HCT116 (cell line): Measurements from ENCODE around the gene ATP6V0B. TPM values are rescaled to one million over a fixed set of nuclear protein-coding genes. Genes with fewer than 3 reads are reported as not detected.
A peak's percentile ranks its signal among the peaks of the same experiment; 100 is the strongest.

Experiments
- ATAC-seq: fragments of 200-7000 bp; cut with Tn5 transposase; 2 replicates; pipeline ENCODE4 v1.9.1; 2020; ENCODE audit warnings: mild to moderate bottlenecking, moderate library complexity
- Bru-seq: library from RNA; stranded (reverse); fragments of 400-500 nt; gene quantifications from one replicate; lab custom pipeline; 2021; lab: Mats Ljungman, UMichigan
- BruChase-seq, 2 experiments: library from RNA; stranded (reverse); fragments of 400-500 nt; gene quantifications; one replicate each; lab custom pipeline; 2021; lab: Mats Ljungman, UMichigan
- BruUV-seq: library from RNA; stranded (reverse); fragments of 400-500 nt; replicated peaks from 2 replicates; lab custom pipeline; 2021; lab: Mats Ljungman, UMichigan
- CTCF ChIA-PET: fragments of 300-600 bp; sonication (Branson Sonifier 250); formaldehyde crosslinking; loops from one replicate; lab custom pipeline; 2021; ENCODE audit warnings: antibody characterized with exemption; lab: Charles Lee
- POLR2A ChIA-PET: fragments of 300-600, 350-600 bp; sonication (Branson Sonifier 250); formaldehyde crosslinking; loops from one replicate; lab custom pipeline; 2021; ENCODE audit warnings: antibody characterized with exemption; lab: Charles Lee
- RAD21 ChIA-PET, 2 experiments: fragments of 300-600 bp; sonication (Branson Sonifier 250); formaldehyde crosslinking; loops; one replicate each; lab custom pipeline; 2023; ENCODE audit warnings: low total read pairs in 2 of 2; ENCODE audit not compliant: uncharacterized antibody in 2 of 2, unreplicated experiment in 2 of 2, low non-redundant PET in 1 of 2; lab: Charles Lee
- DNase-seq: peaks from one replicate; pipeline ENCODE4 v3.0.0-alpha.2; 2010; ENCODE audit warnings: low read depth, low spot score
- H2AFZ ChIP-seq: fragments of 200-600 bp; shearing (Covaris generic), sonication (generic); 2 replicates; pipeline ENCODE4 v1.6.1; 2017; ENCODE audit warnings: low read depth, mixed run types, mixed read lengths, antibody characterized with exemption, low read length; ENCODE audit not compliant: poor library complexity, severe bottlenecking
- H3K27ac ChIP-seq: 2 replicates; pipeline ENCODE4 v1.5.1; 2012; ENCODE audit warnings: low read depth, low read length
- H3K27me3 ChIP-seq: fragments of 200-600 bp; sonication (generic); 2 replicates; pipeline ENCODE4 v1.6.1; 2016; ENCODE audit warnings: mixed run types, low read length, mixed read lengths; ENCODE audit not compliant: insufficient read depth
- H3K36me3 ChIP-seq, 2 experiments: fragments of 200-500 bp in 1 of 2; fragments of 200-600 bp in 1 of 2; sonication (Bioruptor generic) in 1 of 2; sonication (generic) in 1 of 2; 2 replicates each; pipeline versions ENCODE4 v1.5.1 to v1.6.1; 2014 to 2016; ENCODE audit warnings: low read length in 2 of 2, inconsistent platforms in 1 of 2, mixed read lengths in 1 of 2, mixed run types in 1 of 2; ENCODE audit not compliant: insufficient read depth in 2 of 2, control insufficient read depth in 1 of 2
- H3K4me1 ChIP-seq, 2 experiments: fragments of 200-600 bp in 1 of 2; sonication (generic) in 1 of 2; 2 replicates each; pipeline versions ENCODE4 v1.5.1 to v1.6.1; 2012 to 2017; ENCODE audit warnings: low read length in 2 of 2, inconsistent platforms in 1 of 2, mild to moderate bottlenecking in 1 of 2, mixed read lengths in 1 of 2, mixed run types in 1 of 2, moderate library complexity in 1 of 2; ENCODE audit not compliant: insufficient read depth in 2 of 2, control insufficient read depth in 1 of 2
- H3K4me2 ChIP-seq: fragments of 200-600 bp; sonication (generic); 2 replicates; pipeline ENCODE4 v1.6.1; 2017; ENCODE audit warnings: mixed run types, low read length, mixed read lengths
- H3K4me3 ChIP-seq, 2 experiments: fragments of 200-600 bp in 1 of 2; sonication (generic) in 1 of 2; replicated peaks in 1 of 2; 2 replicates each; pipeline ENCODE4 v1.5.1; 2011 to 2016; ENCODE audit warnings: low read length in 2 of 2, control low read depth in 1 of 2, low read depth in 1 of 2, mild to moderate bottlenecking in 1 of 2, mixed read lengths in 1 of 2, mixed run types in 1 of 2
- H3K79me2 ChIP-seq: fragments of 200-600 bp; sonication (generic); 2 replicates; pipeline ENCODE4 v1.6.1; 2017; ENCODE audit warnings: mild to moderate bottlenecking, mixed run types, low read length, moderate library complexity, mixed read lengths; ENCODE audit not compliant: insufficient read depth
- H3K9ac ChIP-seq: fragments of 200-600 bp; sonication (generic); 2 replicates; pipeline ENCODE4 v1.6.1; 2016; ENCODE audit warnings: low read length, mixed read lengths
- H3K9me2 ChIP-seq: fragments of 200-600 bp; sonication (generic), shearing (Covaris generic); 2 replicates; pipeline ENCODE4 v1.6.1; 2017; ENCODE audit warnings: mixed run types, mild to moderate bottlenecking, moderate library complexity; ENCODE audit not compliant: insufficient read depth
- H3K9me3 ChIP-seq, 2 experiments: fragments of 200-500 bp in 1 of 2; fragments of 200-600 bp in 1 of 2; sonication (Bioruptor generic) in 1 of 2; sonication (generic) in 1 of 2; 2 replicates each; pipeline ENCODE4 v1.6.1; 2014 to 2017; ENCODE audit warnings: low read length in 2 of 2, mixed read lengths in 2 of 2, inconsistent platforms in 1 of 2, low read depth in 1 of 2, mild to moderate bottlenecking in 1 of 2, mixed run types in 1 of 2, moderate library complexity in 1 of 2; ENCODE audit not compliant: control insufficient read depth in 1 of 2, insufficient read depth in 1 of 2
- H4K20me1 ChIP-seq: fragments of 200-600 bp; sonication (generic), shearing (Covaris generic); 2 replicates; pipeline ENCODE4 v1.6.1; 2017; ENCODE audit warnings: mixed run types, mild to moderate bottlenecking, moderate library complexity; ENCODE audit not compliant: insufficient read depth
- ELF1 ChIP-seq: IDR thresholded peaks from 2 replicates; pipeline ENCODE4 v1.6.1; 2012; ENCODE audit warnings: low read depth, borderline replicate concordance
- FOSL1 ChIP-seq: IDR thresholded peaks from 2 replicates; pipeline ENCODE4 v1.6.1; 2012; ENCODE audit warnings: low read depth
- JUND ChIP-seq: IDR thresholded peaks from 2 replicates; pipeline ENCODE4 v1.6.1; 2012
- POLR2A ChIP-seq: IDR thresholded peaks from 2 replicates; pipeline ENCODE4 v1.7.0; 2011; ENCODE audit warnings: borderline replicate concordance; ENCODE audit not compliant: insufficient read depth, insufficient read length; ENCODE audit errors: extremely low read depth
- POLR2AphosphoS5 ChIP-seq: IDR thresholded peaks from 2 replicates; pipeline ENCODE4 v1.6.1; 2011; ENCODE audit warnings: mild to moderate bottlenecking, low read depth, low read length, moderate library complexity
- SIN3A ChIP-seq: IDR thresholded peaks from 2 replicates; pipeline ENCODE4 v1.6.1; 2012; ENCODE audit warnings: low read depth
- TCF7L2 ChIP-seq: IDR thresholded peaks from 2 replicates; pipeline ENCODE4 v1.7.0; 2011; ENCODE audit warnings: borderline replicate concordance, inconsistent platforms; ENCODE audit not compliant: insufficient read depth, insufficient read length; ENCODE audit errors: extremely low read depth
- YY1 ChIP-seq: IDR thresholded peaks from 2 replicates; pipeline ENCODE4 v1.6.1; 2011; ENCODE audit warnings: low read length, low read depth, moderate library complexity, mild to moderate bottlenecking; ENCODE audit not compliant: insufficient replicate concordance; ENCODE audit errors: extremely low read depth
- ZFX ChIP-seq: fragments of 450-650 bp; IDR thresholded peaks from 2 replicates; pipeline ENCODE4 v1.6.1; 2017
- ZNF274 ChIP-seq: fragments of 200-500 bp; sonication (Bioruptor generic); IDR thresholded peaks from 2 replicates; pipeline ENCODE4 v1.6.1; 2014; ENCODE audit warnings: mild to moderate bottlenecking, low read depth, low read length, inconsistent platforms
- intact Hi-C: fragments of 100-400 bp; cut with micrococcal nuclease; formaldehyde crosslinking; loops from 2 replicates; pipeline ENCODE4 v1.10.0; 2022
- long read RNA-seq: library from polyadenylated mRNA; unstranded; transcript quantifications from one replicate; pipeline ENCODE4 v2.0.0, GENCODE V29; 2021; ENCODE audit not compliant: unreplicated experiment
- polyA plus RNA-seq: library from polyadenylated mRNA; unstranded; fragments of >200 nt; gene quantifications from 2 replicates; pipeline ENCODE4 v1.2.1, GENCODE V29; 2012; ENCODE audit warnings: missing spikeins
- total RNA-seq: library from RNA; stranded (reverse); gene quantifications from one replicate; pipeline ENCODE4 v1.2.1, GENCODE V29; 2021; ENCODE audit not compliant: unreplicated experiment

Gene ATP6V0B
- total RNA-seq (122 TPM), Bru-seq, nascent RNA (percentile 82 among the genes with signal in this experiment), BruChase-seq, experiment 1, labeled RNA remaining after a 6-hour chase (percentile 95 among the genes with signal in this experiment), BruChase-seq, experiment 2, labeled RNA remaining after a 2-hour chase (percentile 91 among the genes with signal in this experiment)
- polyA plus RNA-seq = 142 and 154 TPM in 2 replicates
- long read RNA-seq, transcript ATP6V0B-205 (8 exons, 1,298 nt) = major isoform, 95 of 131 reads
- long read RNA-seq, transcript ATP6V0B-201 (7 exons, 944 nt) = minor isoform, 15 of 131 reads
- long read RNA-seq, partial matches to known transcripts = 2 of 131 reads
- long read RNA-seq, other reads (novel, unspliced or antisense) = 19 of 131 reads

DNA sequence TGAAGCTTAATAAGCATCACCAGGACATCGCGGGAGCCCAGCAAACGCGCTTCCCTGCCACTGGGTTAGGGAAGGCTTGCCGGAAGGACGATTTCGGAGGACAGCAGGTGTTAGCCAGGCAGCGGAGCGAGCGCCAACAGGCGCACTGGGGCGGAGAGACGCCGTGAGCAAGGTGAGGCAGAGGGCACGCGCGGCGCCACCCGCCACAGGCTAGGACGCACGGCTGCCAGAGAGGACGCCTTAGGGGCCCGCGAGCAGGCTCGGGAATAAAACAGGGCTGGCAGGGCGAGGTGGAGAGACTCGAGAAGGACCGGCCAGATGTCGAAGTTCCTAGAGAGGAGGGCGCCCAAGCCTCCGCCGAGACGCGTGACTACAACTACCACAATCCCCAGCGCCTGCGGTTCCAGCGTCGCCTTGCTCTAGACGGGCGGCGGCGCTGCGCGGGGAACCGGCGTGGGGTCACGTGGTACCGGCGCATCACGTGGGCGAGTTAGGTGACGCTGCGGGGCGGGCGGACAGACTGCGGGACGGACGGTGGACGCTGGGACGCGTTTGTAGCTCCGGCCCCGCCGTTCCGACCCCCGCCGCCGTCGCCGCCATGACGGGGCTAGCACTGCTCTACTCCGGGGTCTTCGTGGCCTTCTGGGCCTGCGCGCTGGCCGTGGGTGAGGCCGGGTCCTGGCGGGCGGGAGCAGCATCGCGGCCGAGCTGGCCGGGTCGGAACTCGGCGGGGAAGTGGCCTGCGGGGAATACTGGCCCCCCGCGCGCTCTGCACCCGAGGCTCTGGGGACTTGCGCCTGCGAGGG, at the start of gene ATP6V0B:
ATP6V0B (plus strand) TSS at position 518 of the 806 bp plus-strand sequence; CDS start at position 599, 81 bp downstream.
- no TSS peak for BruUV-seq
- Histone ChIP-seq H3K4me3 (peak within 1 kb of the TSS; percentile 92 to 99), H3K9ac (peak within 1 kb of the TSS; percentile 93), H3K79me2 (peaks cover 61% of the 10 kb centered on the region), H3K27ac (peak within 1 kb of the TSS; percentile 80), H3K36me3 (peaks cover 15 to 50% of the 10 kb centered on the region in 2 experiments; a peak in 3 of 4 replicates), H4K20me1 (no peaks in the 10 kb centered on the region), H3K4me1 (peaks cover 22 to 59% of the 10 kb centered on the region in 2 experiments), H3K9me3 (no peaks in the 10 kb centered on the region), H3K27me3 (no peaks in the 10 kb centered on the region), H3K9me2 (no peaks in the 10 kb centered on the region), H3K4me2 (peak within 1 kb of the TSS; percentile 97), H2AFZ (peak within 1 kb of the TSS; percentile 30)
- intact Hi-C loops = no loop called here
- DNase-seq (peak; percentile 87), ATAC-seq (peak; percentile 74)
- CTCF ChIA-PET = interaction anchor here (1.3 to 2.2 kb wide), 3 partner anchors 40 to 211 kb away, joined by 3 to 10 read pairs (median 6); no protein-coding TSS in a partner anchor
- RAD21 ChIA-PET = no interaction called here
- no peak for TF ChIP-seq JUND
- TF ChIP-seq POLR2AphosphoS5 = peak; percentile 91
- peak; percentile 84 for TF ChIP-seq POLR2A
- no peak for TF ChIP-seq ZNF274
- TF ChIP-seq ZFX = peak; percentile 82
- peak; percentile 37 for TF ChIP-seq TCF7L2
- POLR2A ChIA-PET = interaction anchor here (0.6 kb wide), 1 partner anchor 11 kb away, joined by 3 read pairs; no protein-coding TSS in a partner anchor

GRCh38 chr1:43925846-43926245, 48.9 kb upstream of the ATP6V0B start:
- H2AFZ ChIP-seq = no peak overlapping the region
- no peak overlapping the region for H3K9ac ChIP-seq
- H3K27me3 ChIP-seq = no peaks in the 10 kb centered on the region
- TF ChIP-seq ZFX (no peak), JUND (no peak), ELF1 (no peak), SIN3A (no peak), FOSL1 (no peak), YY1 (no peak), POLR2AphosphoS5 (no peak)
- intact Hi-C loops = no loop called here
- no peak for ATAC-seq
- H3K79me2 ChIP-seq = no peaks in the 10 kb centered on the region
- no peak overlapping the region for H3K27ac ChIP-seq
- POLR2A ChIA-PET = no interaction called here
- no peaks in the 10 kb centered on the region for H4K20me1 ChIP-seq
- no peaks in the 10 kb centered on the region for H3K36me3 ChIP-seq
- RAD21 ChIA-PET = no interaction called here
- H3K9me2 ChIP-seq = no peaks in the 10 kb centered on the region
- H3K4me2 ChIP-seq = no peak overlapping the region
- H3K4me3 ChIP-seq = no peak overlapping the region
- no peaks in the 10 kb centered on the region for H3K9me3 ChIP-seq
- peaks cover 28 to 95% of the 10 kb centered on the region in 2 experiments for H3K4me1 ChIP-seq
- CTCF ChIA-PET = interaction anchor here (1.1 to 2.8 kb wide), 2 partner anchors 9 to 163 kb away, joined by 4 to 12 read pairs; no protein-coding TSS in a partner anchor
- DNase-seq = no peak
- BruUV-seq = no TSS peak
